T47D (cell line): ENCODE results near the gene KCNJ6.

Experiments used
- DNase-seq, 2 experiments: peaks; one replicate each; pipeline versions ENCODE4 v3.0.0 to v3.0.0-alpha.2; 2011 to 2012; ENCODE audit warnings: low read depth in 1 of 2, low spot score in 1 of 2
- JUND ChIP-seq: IDR thresholded peaks from 2 replicates; pipeline ENCODE4 v1.6.1; 2012; ENCODE audit warnings: low read depth
- in situ Hi-C: cut with HindIII; loops from 2 replicates; pipeline ENCODE4 v1.10.0; 2016; ENCODE audit warnings: low sequenced_read_pairs, low pct_unique_long_range_greater_than_20kb

KCNJ6 gene

DNA sequence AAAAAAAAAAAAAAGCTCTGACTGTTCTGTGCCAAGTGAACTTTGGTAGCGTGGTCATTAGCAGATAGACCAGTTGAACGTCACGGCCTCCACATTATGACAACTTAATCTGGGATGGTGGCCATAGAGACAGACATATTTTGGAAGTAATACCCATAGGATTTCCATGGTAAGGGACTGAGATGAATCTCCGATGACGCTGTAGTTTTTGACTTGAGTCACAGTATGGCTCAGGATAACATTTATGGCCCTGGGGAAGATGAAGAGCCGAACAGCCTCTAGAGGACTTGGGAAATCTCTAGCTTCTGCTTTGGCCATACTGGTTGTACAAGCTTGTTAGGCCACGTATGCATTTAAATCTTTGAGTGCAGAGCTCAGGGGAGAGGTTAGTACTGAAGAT, 214.0 kb downstream of the KCNJ6 start:
- TF ChIP-seq JUND: no peak
- in situ Hi-C loops: no loop called here
- no peak for DNase-seq

DNA sequence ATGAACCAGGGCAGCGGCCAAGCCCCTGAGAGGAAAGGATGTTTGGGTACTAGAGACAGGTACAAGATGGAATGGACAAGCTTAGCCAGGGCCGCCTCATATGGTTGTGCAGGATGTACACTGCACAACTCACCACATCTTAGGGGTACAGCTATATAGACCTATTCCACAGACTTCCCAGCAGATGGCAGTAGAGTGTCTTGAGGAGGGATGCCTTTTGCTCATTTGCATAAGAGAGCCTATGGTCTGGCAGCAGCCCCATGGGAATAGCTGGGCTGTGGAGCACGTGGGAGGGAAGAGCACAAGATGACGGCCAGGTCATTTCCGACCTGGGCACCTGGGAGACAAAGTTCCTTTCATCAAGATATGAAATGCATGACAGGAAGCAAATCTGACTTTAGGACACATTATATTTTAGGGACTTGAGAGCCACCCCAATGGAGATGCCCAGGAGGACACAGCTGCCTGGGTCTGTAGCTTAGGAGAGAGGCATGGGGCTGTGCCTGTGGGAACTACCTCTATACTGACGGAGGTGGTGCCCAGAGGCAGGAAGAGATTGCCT, 215.5 kb downstream of the KCNJ6 start:
- in situ Hi-C loops: no loop called here
- TF ChIP-seq JUND: no peak
- DNase-seq: peak; percentile 61 to 83

DNA sequence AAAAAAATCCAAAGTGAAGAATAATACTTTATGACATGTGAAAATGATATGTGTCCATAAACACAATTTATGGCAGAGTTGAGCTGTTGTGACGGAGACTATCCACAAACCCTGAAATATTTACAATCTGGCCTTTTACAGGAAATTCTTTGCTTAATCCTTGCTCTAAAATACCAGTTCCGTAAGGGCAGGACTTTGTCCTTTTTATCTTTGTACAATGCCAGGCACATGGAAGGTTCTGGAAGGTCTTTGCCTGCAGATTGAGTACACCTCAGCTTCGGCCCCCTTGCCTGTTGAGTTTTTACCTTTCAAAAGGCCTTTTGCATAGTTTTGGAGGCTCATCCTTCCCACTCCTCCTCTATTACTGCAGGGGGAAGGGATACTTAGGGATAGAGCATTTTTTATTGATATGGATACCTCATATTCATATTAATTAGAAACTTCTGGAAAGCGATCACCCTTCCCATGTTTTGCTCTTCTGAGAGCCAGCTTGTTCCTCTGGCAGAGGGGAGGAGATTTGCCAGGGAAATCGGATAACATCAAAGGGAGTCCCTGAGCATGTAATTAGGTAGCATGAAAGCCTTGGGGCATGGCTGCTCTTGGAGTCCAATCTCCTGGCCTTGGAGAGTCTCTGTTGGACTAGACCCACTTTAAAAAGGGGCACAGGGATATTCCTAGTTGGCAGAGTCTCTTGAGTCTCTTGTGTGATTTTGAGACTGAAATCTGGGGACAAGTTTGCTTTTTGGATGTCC, 217.1 kb downstream of the KCNJ6 start:
- DNase-seq: no peak
- in situ Hi-C loops: no loop called here
- TF ChIP-seq JUND: no peak

DNA sequence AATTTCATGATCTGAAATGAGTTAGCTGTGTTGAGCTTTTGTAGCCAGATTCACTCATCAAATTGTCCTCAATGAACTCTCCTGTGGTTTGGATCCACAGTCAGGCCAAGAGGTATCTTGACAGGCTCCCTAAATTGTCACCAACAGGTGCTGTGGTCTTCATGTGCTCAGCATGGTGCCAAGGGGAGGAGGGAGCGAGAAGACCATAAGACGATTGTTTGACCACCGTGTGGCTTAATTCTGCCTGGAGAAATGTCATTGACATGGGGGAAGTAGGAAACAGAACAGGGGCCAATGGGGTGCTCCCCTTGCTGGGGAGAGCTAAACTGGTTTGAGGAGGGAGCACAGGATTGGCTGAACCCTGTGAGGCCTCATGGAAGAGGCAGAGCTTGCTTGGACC, 219.3 kb downstream of the KCNJ6 start:
- TF ChIP-seq JUND: no peak
- in situ Hi-C loops: no loop called here
- DNase-seq: no peak

DNA sequence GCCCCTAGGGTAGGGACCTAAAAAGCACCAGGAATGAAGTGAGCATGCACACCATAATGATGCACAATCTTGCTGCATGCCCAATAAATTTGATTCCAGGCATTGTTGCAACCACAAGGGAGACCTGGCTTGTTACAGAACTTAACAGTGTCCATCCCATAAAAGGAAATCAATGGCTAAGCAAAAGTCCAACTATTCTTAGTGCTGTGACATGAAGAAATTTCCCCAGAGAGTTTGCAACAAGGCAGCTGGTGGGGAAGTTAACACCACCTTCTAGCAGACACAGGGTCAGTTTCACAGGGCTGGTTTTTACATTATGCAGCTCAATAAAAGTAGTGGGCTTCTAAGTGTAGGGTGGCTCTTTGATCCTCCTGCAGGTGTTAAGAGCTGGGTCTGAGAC, 221.1 kb downstream of the KCNJ6 start:
- TF ChIP-seq JUND: no peak
- in situ Hi-C loops: no loop called here
- no peak for DNase-seq

DNA sequence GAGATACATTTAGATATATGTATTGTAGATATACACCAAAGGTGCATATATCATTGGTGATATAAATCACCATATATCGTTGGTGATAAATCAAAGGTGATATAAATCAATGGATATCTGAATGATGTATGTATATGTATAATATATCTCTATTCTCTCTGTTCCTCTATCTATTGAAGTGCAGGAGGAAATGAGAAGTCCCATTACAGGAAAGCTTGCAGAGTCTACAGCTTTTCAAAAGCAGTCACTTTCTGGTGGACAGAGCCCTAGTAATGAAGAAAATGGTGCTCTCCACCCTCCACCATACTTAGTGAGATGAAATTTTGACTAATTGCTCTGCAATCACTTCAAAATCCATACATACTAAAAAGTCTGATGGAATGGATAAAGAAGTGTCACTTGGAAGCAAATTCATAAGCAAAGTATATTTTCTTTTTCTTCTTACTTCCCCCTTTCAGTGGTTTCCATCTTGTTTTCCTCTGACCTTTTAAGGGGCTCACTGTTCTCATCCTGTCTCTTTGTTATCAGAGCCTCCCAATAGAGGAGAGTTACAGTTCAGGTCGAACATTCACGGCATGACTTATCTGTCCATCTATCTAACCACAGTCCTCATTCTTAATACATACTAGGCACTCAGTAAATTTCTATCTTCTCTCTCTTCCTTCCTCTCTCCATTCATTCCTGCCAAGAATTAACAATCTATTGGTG, 227.2 kb downstream of the KCNJ6 start:
- in situ Hi-C loops: no loop called here
- no peak for TF ChIP-seq JUND
- DNase-seq: no peak

DNA sequence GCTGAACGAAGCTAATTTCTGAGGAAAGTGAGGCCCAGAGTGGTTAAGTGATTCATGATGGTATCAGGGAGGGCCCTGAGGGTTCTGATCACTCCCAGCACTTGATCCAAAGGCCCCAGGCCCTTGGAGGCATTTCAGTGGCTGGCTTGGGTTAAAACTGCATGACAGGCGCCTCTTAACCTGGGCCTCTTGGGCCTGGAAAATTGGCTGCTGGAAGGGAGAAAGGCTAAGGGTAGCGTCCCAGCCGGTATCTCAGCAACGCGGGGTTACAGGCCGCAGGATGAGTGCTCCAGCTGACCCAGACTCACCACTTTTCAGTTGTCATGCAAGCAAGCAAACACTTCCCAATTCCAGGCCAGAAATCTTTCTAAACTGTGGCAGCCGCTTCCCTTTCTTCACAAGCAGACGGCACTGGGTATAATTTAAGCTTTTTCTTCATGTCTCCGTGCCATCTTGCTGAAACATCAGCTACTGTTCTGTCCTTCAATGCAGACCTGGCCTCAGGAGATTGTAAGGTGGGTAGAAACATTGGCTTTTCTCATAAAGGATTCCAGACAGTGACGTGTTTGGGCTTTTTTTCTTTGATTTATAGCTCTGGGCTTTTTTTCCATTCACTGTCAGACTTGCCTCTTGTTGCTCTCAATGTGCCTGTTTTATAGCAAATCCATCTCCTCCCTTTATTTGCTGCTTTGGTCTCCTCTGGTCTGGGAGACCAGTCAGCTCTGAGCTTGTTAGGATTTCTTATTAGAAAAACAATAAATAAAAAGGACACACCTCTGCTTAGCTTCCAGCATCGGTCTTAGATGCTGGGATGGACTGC, 229.1 kb downstream of the KCNJ6 start:
- TF ChIP-seq JUND: no peak
- no peak for DNase-seq

DNA sequence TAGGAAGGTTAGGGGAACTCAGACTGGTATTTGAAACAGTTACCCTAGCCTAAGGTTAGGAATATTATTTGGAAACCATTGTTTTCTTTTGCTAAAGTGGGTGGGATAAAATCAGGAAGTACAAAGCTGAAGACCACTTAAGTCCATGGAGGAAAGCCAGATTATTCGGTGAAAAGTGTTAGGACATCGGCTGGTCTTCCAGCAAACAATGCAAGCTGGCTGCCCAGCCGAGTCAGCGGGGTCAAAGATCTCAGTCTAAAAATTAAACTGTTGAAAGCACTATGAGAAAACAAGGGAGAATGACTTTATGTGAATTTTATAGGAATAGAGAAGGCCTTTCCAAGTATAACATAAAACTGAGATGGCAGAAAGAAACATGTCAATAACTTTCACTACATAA, 231.7 kb downstream of the KCNJ6 start:
- in situ Hi-C loops: no loop called here
- no peak for DNase-seq
- no peak for TF ChIP-seq JUND

More for the DNA sequence above, 229.1 kb downstream of the KCNJ6 start:
- in situ Hi-C loops: no loop called here

DNA sequence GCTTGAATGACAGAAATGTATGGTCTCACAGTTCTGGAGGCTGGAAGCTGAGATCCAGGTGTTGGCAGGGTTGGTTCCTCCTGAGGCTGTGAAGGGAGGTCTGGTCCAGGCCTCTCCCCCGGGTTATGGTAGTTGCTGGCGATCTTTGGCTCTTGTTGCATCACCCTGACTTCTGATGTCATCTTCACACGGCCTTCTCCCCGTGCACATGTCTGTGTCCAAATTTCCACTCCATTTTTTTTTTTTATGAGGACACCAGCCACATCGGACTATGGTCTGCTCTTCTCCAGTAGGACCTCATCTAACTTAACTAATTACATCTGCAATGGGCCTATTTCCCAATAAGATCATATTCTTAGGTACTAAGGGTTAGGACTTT, 232.2 kb downstream of the KCNJ6 start:
- in situ Hi-C loops: no loop called here
- DNase-seq: no peak
- TF ChIP-seq JUND: no peak

DNA sequence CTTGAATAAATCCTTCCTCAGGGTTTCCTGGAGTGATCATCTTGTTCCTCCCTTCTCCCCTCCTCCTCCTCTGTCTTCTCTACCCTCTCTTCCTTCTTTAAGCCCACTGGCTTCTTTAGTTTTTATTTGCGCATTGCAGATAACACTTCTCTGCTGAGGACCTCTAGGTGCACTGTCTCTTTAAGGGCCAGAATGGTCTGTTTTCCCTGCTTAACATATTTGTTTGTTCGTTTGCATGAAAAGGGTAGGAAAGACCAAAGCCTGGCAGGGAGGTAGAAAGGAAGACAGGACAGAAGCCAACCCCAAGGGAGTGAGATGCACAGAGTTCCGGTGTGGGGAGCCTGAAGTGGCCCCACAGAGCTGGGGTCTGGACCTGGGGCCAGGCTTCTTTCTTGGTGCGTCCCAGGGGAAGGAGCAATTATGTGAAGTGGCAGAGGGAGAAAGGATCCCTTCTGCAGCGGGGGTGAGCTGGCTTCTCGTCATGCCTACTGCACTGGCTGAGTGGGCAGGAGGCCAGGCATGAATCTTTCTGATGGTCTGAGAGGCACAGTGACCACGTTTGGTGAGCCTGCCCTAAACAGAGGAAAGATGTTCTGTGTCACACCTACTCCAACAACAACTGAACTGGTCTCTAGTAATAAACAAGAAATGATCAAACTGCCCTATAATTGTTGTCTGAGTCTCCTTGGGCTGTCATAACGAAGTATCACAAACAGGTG, 232.7 kb downstream of the KCNJ6 start:
- in situ Hi-C loops: no loop called here
- TF ChIP-seq JUND: no peak
- no peak for DNase-seq

DNA sequence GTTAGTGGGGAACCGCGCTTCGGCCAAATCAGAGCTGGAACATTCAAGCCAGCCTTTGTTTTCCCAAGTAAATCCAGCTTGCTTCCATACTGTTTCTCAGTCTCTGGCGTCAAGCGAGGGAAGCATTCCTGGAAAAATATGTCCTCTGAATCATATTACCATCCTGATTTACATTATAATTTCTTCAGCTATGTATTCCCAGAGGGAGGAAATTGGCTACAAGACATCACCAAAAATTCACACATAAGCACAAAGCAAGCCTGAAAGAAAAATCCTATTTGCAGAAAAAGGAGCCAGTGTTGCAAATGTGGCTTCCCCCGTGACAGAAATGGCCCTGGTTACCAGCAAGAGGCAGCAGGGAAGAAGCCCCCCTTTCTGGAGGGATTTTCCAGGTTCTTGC, 233.3 kb downstream of the KCNJ6 start:
- in situ Hi-C loops: no loop called here
- DNase-seq: no peak

DNA sequence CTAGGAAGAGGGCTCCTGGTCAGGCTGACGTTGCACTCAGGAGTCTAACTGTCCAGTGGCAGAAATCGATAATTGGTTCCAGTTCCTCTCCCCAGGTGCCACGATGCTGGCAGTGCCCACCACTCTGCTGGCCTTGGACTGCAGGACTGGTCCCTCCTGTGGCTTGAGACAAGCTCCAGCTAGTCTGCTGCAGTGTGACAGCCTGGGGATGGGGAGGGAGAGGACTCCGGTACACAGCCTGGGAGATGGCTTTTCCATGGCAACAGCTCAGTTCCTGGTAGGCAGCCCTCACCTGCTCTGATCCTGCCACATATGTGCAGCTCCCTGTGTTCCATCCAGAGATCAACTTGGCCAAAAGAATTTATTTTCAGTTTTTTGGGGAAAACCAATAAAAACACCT, 239.3 kb downstream of the KCNJ6 start:
- DNase-seq: no peak
- TF ChIP-seq JUND: no peak
- in situ Hi-C loops: no loop called here

More for the DNA sequence above, 233.3 kb downstream of the KCNJ6 start:
- no peak for TF ChIP-seq JUND
